DOHH2 (cell line): ENCODE results near the gene KCNJ15.

Source experiments
- H3F3A ChIP-seq: fragments of 200-600 bp; sonication (generic), shearing (Covaris generic); 2 replicates; pipeline ENCODE4 v1.6.0; 2016; ENCODE audit warnings: antibody characterized with exemption, mild to moderate bottlenecking; ENCODE audit not compliant: control insufficient read depth, insufficient read depth
- H3K27ac ChIP-seq: fragments of 200-600 bp; sonication (generic); 2 replicates; pipeline ENCODE4 v1.5.1; 2014; ENCODE audit warnings: low read depth, mild to moderate bottlenecking, low read length, moderate library complexity
- H3K27me3 ChIP-seq: fragments of 200-600 bp; sonication (generic); 2 replicates; pipeline ENCODE4 v1.6.1; 2014; ENCODE audit warnings: mild to moderate bottlenecking, low read length, mixed read lengths; ENCODE audit not compliant: control insufficient read depth
- H3K36me3 ChIP-seq: fragments of 200-600 bp; sonication (generic); 2 replicates; pipeline ENCODE4 v1.6.1; 2014; ENCODE audit warnings: mild to moderate bottlenecking, low read length, moderate library complexity, mixed read lengths; ENCODE audit not compliant: control insufficient read depth
- H3K4me1 ChIP-seq: fragments of 200-600 bp; sonication (generic); 2 replicates; pipeline ENCODE4 v1.6.1; 2014; ENCODE audit warnings: mild to moderate bottlenecking, low read length, mixed read lengths; ENCODE audit not compliant: control insufficient read depth
- H3K4me2 ChIP-seq: fragments of 200-600 bp; sonication (generic); 2 replicates; pipeline ENCODE4 v1.6.0; 2014; ENCODE audit warnings: mild to moderate bottlenecking, low read length, moderate library complexity
- H3K4me3 ChIP-seq: fragments of 200-600 bp; sonication (generic); 2 replicates; pipeline ENCODE4 v1.5.1; 2014; ENCODE audit warnings: mild to moderate bottlenecking, low read length, mixed read lengths
- H3K79me2 ChIP-seq: fragments of 200-600 bp; sonication (generic); 2 replicates; pipeline ENCODE4 v1.6.1; 2014; ENCODE audit warnings: mild to moderate bottlenecking, low read length, mixed read lengths; ENCODE audit not compliant: control insufficient read depth
- H3K9me2 ChIP-seq: fragments of 200-600 bp; sonication (generic); replicated peaks from 2 replicates; pipeline ENCODE4 v1.6.1; 2014; ENCODE audit warnings: mild to moderate bottlenecking, low read length, mixed read lengths; ENCODE audit not compliant: control insufficient read depth
- H3K9me3 ChIP-seq: fragments of 200-600 bp; sonication (generic); 2 replicates; pipeline ENCODE4 v1.6.1; 2014; ENCODE audit warnings: antibody characterized with exemption, low read length, mixed read lengths; ENCODE audit not compliant: control insufficient read depth, insufficient read depth
- H4K20me1 ChIP-seq: fragments of 200-600 bp; sonication (generic); 2 replicates; pipeline ENCODE4 v1.6.0; 2014; ENCODE audit warnings: low read depth, mild to moderate bottlenecking, antibody characterized with exemption, low read length, moderate library complexity; ENCODE audit not compliant: control insufficient read depth, insufficient read depth
- CTCF ChIP-seq: fragments of 200-600 bp; sonication (generic); IDR thresholded peaks from one replicate; pipeline ENCODE4 v1.5.1; 2014; ENCODE audit warnings: antibody characterized with exemption, mild to moderate bottlenecking, low read depth, low read length; ENCODE audit not compliant: poor library complexity, severe bottlenecking
- EZH2phosphoT487 ChIP-seq: fragments of 200-600 bp; sonication (generic); IDR thresholded peaks from 2 replicates; pipeline ENCODE4 v1.6.1; 2017; ENCODE audit warnings: borderline replicate concordance, mild to moderate bottlenecking, antibody characterized with exemption, low read length, moderate library complexity, mixed read lengths

The KCNJ15 gene

GRCh38 chr21:38265166-38265565 is 8.4 kb downstream of the KCNJ15 start:
- no peak for TF ChIP-seq EZH2phosphoT487
- TF ChIP-seq CTCF, result no peak
- Histone ChIP-seq H3F3A (no peaks in the 10 kb centered on the region), H3K4me1 (no peaks in the 10 kb centered on the region), H3K36me3 (no peaks in the 10 kb centered on the region), H3K79me2 (no peaks in the 10 kb centered on the region), H3K27me3 (no peaks in the 10 kb centered on the region), H3K9me2 (no peaks in the 10 kb centered on the region), H3K9me3 (no peaks in the 10 kb centered on the region), H3K27ac (no peak overlapping the region), H3K4me3 (no peak overlapping the region), H4K20me1 (no peaks in the 10 kb centered on the region), H3K4me2 (no peak overlapping the region)

- no peaks in the 10 kb centered on the region for H3K9me2 ChIP-seq
- H3K4me2 ChIP-seq, result no peak overlapping the region
- H3K4me3 ChIP-seq, result no peak overlapping the region
- no peaks in the 10 kb centered on the region for H4K20me1 ChIP-seq
- TF ChIP-seq CTCF (no peak), EZH2phosphoT487 (no peak)
- no peaks in the 10 kb centered on the region for H3F3A ChIP-seq
- H3K27ac ChIP-seq, result no peak overlapping the region
- no peaks in the 10 kb centered on the region for H3K36me3 ChIP-seq
- H3K9me3 ChIP-seq, result no peaks in the 10 kb centered on the region
- no peaks in the 10 kb centered on the region for H3K27me3 ChIP-seq
- no peaks in the 10 kb centered on the region for H3K79me2 ChIP-seq
- H3K4me1 ChIP-seq, result no peaks in the 10 kb centered on the region
Observed at GRCh38 chr21:38266732-38267131, 9.9 kb downstream of the KCNJ15 start.

- H3K4me3 ChIP-seq, result no peak overlapping the region
- H3K27me3 ChIP-seq, result no peaks in the 10 kb centered on the region
- H3K27ac ChIP-seq, result no peak overlapping the region
- H3K4me2 ChIP-seq, result no peak overlapping the region
- H3K79me2 ChIP-seq, result no peaks in the 10 kb centered on the region
- no peaks in the 10 kb centered on the region for H4K20me1 ChIP-seq
- no peaks in the 10 kb centered on the region for H3K9me2 ChIP-seq
- H3K9me3 ChIP-seq, result no peaks in the 10 kb centered on the region
- H3F3A ChIP-seq, result no peaks in the 10 kb centered on the region
- TF ChIP-seq EZH2phosphoT487 (no peak), CTCF (no peak)
- no peaks in the 10 kb centered on the region for H3K36me3 ChIP-seq
- no peaks in the 10 kb centered on the region for H3K4me1 ChIP-seq
Observed at GRCh38 chr21:38267136-38267755, 10.5 kb downstream of the KCNJ15 start.
